Prostate gland (tissue), 2 donors: Measurements from ENCODE around the gene RTEL1. TPM values are rescaled to one million over a fixed set of nuclear protein-coding genes. Genes with fewer than 3 reads are reported as not detected.

ENCODE experiments used
- DNase-seq: peaks from one replicate; pipeline ENCODE4 v3.0.0-alpha.2; 2019; ENCODE audit warnings: low spot score
- H3K27ac ChIP-seq, 2 donors: fragments of 200-600 bp; sonication (generic); 2 replicates each; pipeline ENCODE4 v1.5.1; 2017 to 2019
- H3K27me3 ChIP-seq: fragments of 200-600 bp; sonication (generic); replicated peaks from 2 replicates; pipeline ENCODE4 v1.5.1; 2019; ENCODE audit not compliant: insufficient read depth
- H3K36me3 ChIP-seq, 2 donors: fragments of 200-600 bp; sonication (generic); 1 replicate in 1 of 2; 2 replicates in 1 of 2; pipeline versions ENCODE4 v1.5.1 to v1.8.1; 2017 to 2019
- H3K4me1 ChIP-seq: fragments of 200-600 bp; sonication (generic); replicated peaks from 2 replicates; pipeline ENCODE4 v1.5.1; 2019
- H3K4me3 ChIP-seq, 2 donors: fragments of 200-600 bp; sonication (generic); 2 replicates each; pipeline ENCODE4 v1.5.1; 2017 to 2019
- H3K9me3 ChIP-seq: fragments of 200-600 bp; sonication (generic); 2 replicates; pipeline ENCODE4 v1.5.1; 2017
- POLR2A ChIP-seq: fragments of 450-650 bp; IDR thresholded peaks from one replicate; pipeline ENCODE4 v1.6.1; 2016; ENCODE audit warnings: antibody characterized with exemption, mild to moderate bottlenecking
- POLR2AphosphoS5 ChIP-seq: sonication (generic); formaldehyde crosslinking; IDR thresholded peaks from one replicate; pipeline ENCODE4 v1.6.1; 2017; ENCODE audit warnings: antibody characterized with exemption
- WGBS: methylation state at CpG from one replicate; pipeline ENCODE4 v1.1.5; 2018; 5-methylcytosine and 5-hydroxymethylcytosine counted together
- intact Hi-C: fragments of 100-400 bp; cut with DNase I; formaldehyde crosslinking; loops from one replicate; pipeline ENCODE4 v1.14.2; 2022
- total RNA-seq, 2 donors: library from RNA; depleted of rRNA; stranded (reverse); fragments of >200 nt; gene quantifications; one replicate each; pipeline ENCODE4 v1.1.0, GENCODE V29; 2016
- TF ChIP-seq, protein P1 (sequence below), 4 experiments: fragments of 200-600 bp in 2 of 4; fragments of 450-650 bp in 2 of 4; sonication (generic) in 2 of 4; IDR thresholded peaks; 1 replicate in 3 of 4; 2 replicates in 1 of 4; pipeline ENCODE4 v1.5.1; 2016 to 2019; ENCODE audit warnings: antibody characterized with exemption in 4 of 4, mild to moderate bottlenecking in 2 of 4, moderate library complexity in 2 of 4

RTEL1 gene
- total RNA-seq, 2 donors from 2014 or later, result 21.8 to 42.6 TPM

DNA sequence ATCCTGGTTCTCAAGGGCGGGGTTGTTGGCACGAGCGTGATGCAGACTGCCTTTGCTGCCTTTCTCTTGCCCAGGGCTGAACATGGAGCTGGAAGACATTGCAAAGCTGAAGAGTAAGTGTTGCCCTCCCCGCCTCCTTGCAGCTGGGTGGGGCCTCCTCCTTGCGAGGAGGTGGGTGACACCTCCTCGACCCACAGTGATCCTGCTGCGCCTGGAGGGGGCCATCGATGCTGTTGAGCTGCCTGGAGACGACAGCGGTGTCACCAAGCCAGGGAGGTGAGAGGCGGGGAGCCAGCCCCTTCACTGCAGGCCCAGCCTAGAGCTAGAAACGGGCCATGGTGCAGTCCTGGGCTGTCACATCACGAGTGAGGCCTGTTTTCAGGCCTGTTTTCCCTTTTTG is 20.0 kb downstream of the RTEL1 start:
- H3K36me3 ChIP-seq, result no peaks in the 10 kb centered on the region
- 84% methylated on average over 13 of the region's 13 CpGs for WGBS
- intact Hi-C loops, result no loop called here

DNA sequence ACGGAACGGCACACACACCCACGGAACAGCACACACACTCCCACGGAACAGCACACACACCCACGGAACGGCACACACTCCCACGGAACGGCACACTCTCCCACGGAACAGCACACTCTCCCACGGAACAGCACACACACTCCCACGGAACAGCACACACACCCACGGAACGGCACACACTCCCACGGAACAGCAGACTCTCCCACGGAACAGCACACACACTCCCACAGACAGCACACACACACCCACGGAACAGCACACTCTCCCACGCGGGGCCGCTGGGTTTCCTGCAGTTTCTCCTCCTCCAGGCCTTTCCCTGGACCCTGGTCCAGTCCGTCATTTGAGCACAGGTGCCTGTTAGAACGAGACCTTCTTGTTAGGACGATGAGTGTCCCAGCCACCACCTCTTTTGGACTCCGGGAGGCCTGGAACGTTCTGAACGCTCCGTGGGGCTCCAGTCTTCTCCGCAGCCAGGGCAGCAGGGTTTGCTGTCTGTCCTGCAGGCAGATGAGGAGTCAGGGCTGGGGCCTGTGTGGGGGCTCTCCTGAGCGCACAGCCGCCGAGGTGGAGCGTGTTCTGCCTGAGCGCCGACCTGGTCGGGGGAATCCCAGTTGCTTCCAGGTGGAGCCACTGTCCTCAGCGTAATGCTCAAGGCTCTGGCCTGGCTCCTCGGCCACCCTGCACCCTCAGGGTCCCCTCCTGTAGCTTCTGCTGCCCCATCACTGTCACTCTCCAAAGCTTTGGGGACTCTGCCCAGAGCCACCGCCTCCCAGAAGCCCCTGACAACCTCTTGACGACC is 20.8 kb downstream of the RTEL1 start:
- intact Hi-C loops, result no loop called here
- no peak for DNase-seq
- no peak overlapping the region for H3K4me3 ChIP-seq
- TF ChIP-seq POLR2A (no peak), POLR2AphosphoS5 (no peak)
- TF ChIP-seq, protein P1, sequence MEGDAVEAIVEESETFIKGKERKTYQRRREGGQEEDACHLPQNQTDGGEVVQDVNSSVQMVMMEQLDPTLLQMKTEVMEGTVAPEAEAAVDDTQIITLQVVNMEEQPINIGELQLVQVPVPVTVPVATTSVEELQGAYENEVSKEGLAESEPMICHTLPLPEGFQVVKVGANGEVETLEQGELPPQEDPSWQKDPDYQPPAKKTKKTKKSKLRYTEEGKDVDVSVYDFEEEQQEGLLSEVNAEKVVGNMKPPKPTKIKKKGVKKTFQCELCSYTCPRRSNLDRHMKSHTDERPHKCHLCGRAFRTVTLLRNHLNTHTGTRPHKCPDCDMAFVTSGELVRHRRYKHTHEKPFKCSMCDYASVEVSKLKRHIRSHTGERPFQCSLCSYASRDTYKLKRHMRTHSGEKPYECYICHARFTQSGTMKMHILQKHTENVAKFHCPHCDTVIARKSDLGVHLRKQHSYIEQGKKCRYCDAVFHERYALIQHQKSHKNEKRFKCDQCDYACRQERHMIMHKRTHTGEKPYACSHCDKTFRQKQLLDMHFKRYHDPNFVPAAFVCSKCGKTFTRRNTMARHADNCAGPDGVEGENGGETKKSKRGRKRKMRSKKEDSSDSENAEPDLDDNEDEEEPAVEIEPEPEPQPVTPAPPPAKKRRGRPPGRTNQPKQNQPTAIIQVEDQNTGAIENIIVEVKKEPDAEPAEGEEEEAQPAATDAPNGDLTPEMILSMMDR (IDR thresholded peaks at IDR 0.05), result no peak
- H3K27me3 ChIP-seq, result no peaks in the 10 kb centered on the region
- no peaks in the 10 kb centered on the region for H3K4me1 ChIP-seq
- 87% methylated on average over 35 of the region's 38 CpGs for WGBS
- H3K27ac ChIP-seq, result no peak overlapping the region
- no peaks in the 10 kb centered on the region for H3K36me3 ChIP-seq
- no peaks in the 10 kb centered on the region for H3K9me3 ChIP-seq

More for the DNA sequence above, 20.0 kb downstream of the RTEL1 start:
- Histone ChIP-seq H3K4me3 (no peak overlapping the region), H3K9me3 (no peaks in the 10 kb centered on the region), H3K4me1 (no peaks in the 10 kb centered on the region), H3K27ac (no peak overlapping the region), H3K27me3 (no peaks in the 10 kb centered on the region)
- TF ChIP-seq, protein P1 (IDR thresholded peaks at IDR 0.05), result no peak
- no peak for TF ChIP-seq POLR2AphosphoS5
- no peak for TF ChIP-seq POLR2A
- no peak for DNase-seq

DNA sequence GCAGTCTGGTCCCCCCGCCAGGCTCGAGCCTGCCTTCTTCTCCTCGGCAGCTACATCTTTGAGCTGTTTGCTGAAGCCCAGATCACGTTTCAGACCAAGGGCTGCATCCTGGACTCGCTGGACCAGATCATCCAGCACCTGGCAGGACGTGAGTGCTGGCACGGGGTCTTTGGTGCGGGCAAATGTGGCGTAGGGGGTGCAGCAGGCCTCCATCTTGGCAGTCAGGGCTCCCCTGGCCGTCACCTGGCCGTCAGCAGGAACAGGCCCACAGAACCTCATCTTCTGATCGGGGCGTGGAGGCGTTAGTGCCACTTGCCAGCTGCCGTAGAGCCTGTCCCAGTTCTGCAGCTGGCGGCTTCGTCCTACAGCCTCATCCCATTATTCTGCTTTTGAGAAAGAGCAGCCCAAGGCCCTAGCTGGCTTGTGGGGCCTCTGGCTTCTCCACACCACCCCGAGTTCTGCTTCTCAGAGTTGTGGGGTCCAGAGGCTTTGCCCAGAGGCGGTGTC is 21.7 kb downstream of the RTEL1 start:
- Histone ChIP-seq H3K9me3 (no peaks in the 10 kb centered on the region), H3K27me3 (no peaks in the 10 kb centered on the region), H3K4me3 (no peak overlapping the region), H3K27ac (no peak overlapping the region), H3K4me1 (no peaks in the 10 kb centered on the region), H3K36me3 (no peaks in the 10 kb centered on the region)
- intact Hi-C loops, result no loop called here
- no peak for DNase-seq
- no peak for TF ChIP-seq POLR2AphosphoS5
- TF ChIP-seq, protein P1 (IDR thresholded peaks at IDR 0.05), result no peak
- no peak for TF ChIP-seq POLR2A
- 74% methylated on average over 19 of the region's 19 CpGs for WGBS

GRCh38 chr20:63680427-63680826 is 22.3 kb downstream of the RTEL1 start:
- no peak overlapping the region for H3K4me3 ChIP-seq
- no peaks in the 10 kb centered on the region for H3K9me3 ChIP-seq
- no peaks in the 10 kb centered on the region for H3K27me3 ChIP-seq
- TF ChIP-seq POLR2A (no peak), POLR2AphosphoS5 (no peak)
- TF ChIP-seq, protein P1 (IDR thresholded peaks at IDR 0.05), result no peak
- no peaks in the 10 kb centered on the region for H3K4me1 ChIP-seq
- intact Hi-C loops, result no loop called here
- H3K27ac ChIP-seq, result no peak overlapping the region
- DNase-seq, result no peak
- no peaks in the 10 kb centered on the region for H3K36me3 ChIP-seq
- 98% methylated on average over 13 of the region's 13 CpGs for WGBS
